Measurements from ENCODE around the gene SMARCD3.

The SMARCD3 gene

DNA sequence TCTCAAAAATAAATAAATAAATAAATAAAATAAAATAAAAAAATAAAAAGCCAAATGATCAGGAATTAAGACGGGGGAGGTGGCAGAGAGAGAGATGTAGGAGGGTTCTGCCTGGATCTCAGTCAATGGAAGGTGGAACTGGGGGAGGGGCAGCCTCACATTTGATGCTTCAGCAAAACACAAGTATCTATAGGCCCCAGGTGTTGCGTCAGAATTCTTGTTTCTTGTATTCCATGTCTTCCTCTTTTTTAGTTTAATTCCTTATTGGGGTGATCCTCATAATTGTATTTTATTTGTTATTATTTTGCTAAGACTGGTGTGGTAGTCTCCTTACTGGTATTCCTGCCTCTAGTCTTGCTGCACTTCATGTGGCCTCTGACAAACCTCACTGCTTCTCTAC lies 41.4 kb upstream of the SMARCD3 start:
- TF ChIP-seq, protein P1, sequence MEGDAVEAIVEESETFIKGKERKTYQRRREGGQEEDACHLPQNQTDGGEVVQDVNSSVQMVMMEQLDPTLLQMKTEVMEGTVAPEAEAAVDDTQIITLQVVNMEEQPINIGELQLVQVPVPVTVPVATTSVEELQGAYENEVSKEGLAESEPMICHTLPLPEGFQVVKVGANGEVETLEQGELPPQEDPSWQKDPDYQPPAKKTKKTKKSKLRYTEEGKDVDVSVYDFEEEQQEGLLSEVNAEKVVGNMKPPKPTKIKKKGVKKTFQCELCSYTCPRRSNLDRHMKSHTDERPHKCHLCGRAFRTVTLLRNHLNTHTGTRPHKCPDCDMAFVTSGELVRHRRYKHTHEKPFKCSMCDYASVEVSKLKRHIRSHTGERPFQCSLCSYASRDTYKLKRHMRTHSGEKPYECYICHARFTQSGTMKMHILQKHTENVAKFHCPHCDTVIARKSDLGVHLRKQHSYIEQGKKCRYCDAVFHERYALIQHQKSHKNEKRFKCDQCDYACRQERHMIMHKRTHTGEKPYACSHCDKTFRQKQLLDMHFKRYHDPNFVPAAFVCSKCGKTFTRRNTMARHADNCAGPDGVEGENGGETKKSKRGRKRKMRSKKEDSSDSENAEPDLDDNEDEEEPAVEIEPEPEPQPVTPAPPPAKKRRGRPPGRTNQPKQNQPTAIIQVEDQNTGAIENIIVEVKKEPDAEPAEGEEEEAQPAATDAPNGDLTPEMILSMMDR (IDR thresholded peaks at IDR 0.05; ENCODE audit: unreplicated experiment in 3 of 3): no peak
- Mint-ChIP-seq H3K4me1 (no peaks in the 10 kb centered on the region), H3K27me3 (ENCODE audit: low read depth) (peaks cover 35% of the 10 kb centered on the region), H3K27ac (no peak overlapping the region), H3K36me3 (ENCODE audit: low read depth) (no peaks in the 10 kb centered on the region), H3K4me3 (no peak overlapping the region), H3K9me3 (no peaks in the 10 kb centered on the region)

DNA sequence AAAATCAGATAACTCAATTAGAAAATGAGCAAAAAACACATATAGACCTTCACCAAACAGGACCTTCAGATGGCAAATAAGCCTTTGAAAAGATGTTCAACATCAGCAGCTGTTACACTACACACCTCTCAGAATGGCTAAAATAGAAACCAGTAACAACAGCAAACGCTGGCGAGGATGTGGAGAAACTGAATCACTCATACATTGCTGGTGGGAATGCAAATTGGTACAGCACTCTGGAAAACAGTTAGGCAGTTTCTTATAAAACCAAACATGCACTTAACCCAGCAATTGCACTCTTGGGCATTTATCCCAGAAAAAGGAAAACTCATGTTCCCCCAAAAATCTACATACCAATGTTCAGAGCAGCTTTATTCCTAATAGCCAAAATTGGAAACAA lies 37.7 kb upstream of the SMARCD3 start:
- H3K36me3 Mint-ChIP-seq (ENCODE audit: low read depth): no peaks in the 10 kb centered on the region
- H3K4me1 Mint-ChIP-seq: peaks cover 9% of the 10 kb centered on the region
- TF ChIP-seq, protein P1 (IDR thresholded peaks at IDR 0.05; ENCODE audit: unreplicated experiment in 3 of 3): no peak
- peaks cover 5% of the 10 kb centered on the region for H3K9me3 Mint-ChIP-seq
- H3K27me3 Mint-ChIP-seq (ENCODE audit: low read depth): peaks cover 32% of the 10 kb centered on the region
- H3K4me3 Mint-ChIP-seq: no peak overlapping the region
- no peak overlapping the region for H3K27ac Mint-ChIP-seq

DNA sequence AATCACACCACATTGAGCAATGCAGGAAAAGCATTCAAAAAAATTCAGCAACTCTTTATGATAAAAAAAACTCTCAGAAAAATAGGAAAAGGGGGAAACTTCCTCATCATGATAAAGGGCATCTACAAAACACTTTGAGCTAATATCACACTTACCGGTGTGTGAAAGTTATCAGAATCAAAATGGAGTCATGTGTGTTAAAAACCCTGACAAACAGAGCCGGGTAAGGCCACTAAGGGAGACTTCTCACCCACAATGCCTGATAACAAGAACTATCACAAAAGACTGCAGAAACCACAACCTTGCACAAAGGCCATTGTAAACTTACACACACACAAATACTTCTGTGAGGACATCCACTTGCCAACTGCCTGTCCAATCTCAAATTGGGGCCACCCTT lies 34.8 kb upstream of the SMARCD3 start:
- Mint-ChIP-seq H3K9me3 (peaks cover 5% of the 10 kb centered on the region), H3K27me3 (ENCODE audit: low read depth) (peaks cover 48% of the 10 kb centered on the region), H3K36me3 (ENCODE audit: low read depth) (no peaks in the 10 kb centered on the region), H3K4me1 (peaks cover 29% of the 10 kb centered on the region), H3K27ac (no peak overlapping the region), H3K4me3 (no peak overlapping the region)
- TF ChIP-seq, protein P1 (IDR thresholded peaks at IDR 0.05; ENCODE audit: unreplicated experiment in 3 of 3): no peak

DNA sequence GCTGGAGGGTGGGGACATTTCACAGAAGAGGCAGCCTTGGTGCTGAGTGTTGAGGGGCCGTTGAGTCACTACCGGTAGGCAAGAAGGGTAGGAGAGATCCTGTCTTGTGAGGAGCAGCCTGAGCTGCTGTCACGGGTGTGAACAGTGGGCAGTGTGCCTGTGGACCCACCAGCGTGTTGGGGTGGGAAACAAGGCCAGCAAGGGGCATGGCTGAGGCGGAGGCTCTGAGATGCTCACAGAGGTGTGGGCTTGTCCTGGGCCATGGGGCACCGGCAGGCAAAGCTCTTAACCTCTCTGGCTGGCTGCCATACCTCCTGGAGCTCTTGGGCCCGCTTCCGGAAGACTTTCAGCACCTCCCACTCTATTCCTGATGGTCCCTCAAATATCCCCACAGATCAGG lies 33.6 kb upstream of the SMARCD3 start:
- Mint-ChIP-seq H3K4me3 (no peak overlapping the region), H3K27me3 (ENCODE audit: low read depth) (peaks cover 41% of the 10 kb centered on the region), H3K36me3 (ENCODE audit: low read depth) (no peaks in the 10 kb centered on the region), H3K9me3 (peaks cover 5% of the 10 kb centered on the region), H3K27ac (no peak overlapping the region), H3K4me1 (peaks cover 34% of the 10 kb centered on the region)
- TF ChIP-seq, protein P1 (IDR thresholded peaks at IDR 0.05; ENCODE audit: unreplicated experiment in 3 of 3): no peak

DNA sequence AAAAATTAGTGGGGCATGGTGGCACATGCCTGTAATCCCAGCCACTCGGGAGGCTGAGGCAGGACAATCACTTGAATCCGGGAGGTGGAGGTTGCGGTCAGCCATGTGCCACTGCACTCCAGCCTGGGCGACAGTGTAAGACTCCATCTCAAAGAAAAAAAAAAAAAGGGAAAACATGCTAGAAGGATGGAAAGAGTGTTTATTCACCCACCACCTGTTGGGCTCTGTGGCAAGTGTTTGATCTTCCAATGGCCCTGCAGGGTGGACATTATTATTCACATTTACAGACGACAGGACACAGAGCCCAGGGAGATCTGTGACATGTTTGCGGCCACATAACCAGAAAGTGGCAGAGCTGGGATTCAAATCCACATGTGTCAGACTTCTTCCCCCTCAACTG lies 33.2 kb upstream of the SMARCD3 start:
- Mint-ChIP-seq H3K36me3 (ENCODE audit: low read depth) (no peaks in the 10 kb centered on the region), H3K27me3 (ENCODE audit: low read depth) (peaks cover 41% of the 10 kb centered on the region), H3K27ac (no peak overlapping the region), H3K4me3 (no peak overlapping the region), H3K4me1 (peaks cover 35% of the 10 kb centered on the region), H3K9me3 (peaks cover 5% of the 10 kb centered on the region)
- TF ChIP-seq, protein P1 (IDR thresholded peaks at IDR 0.05; ENCODE audit: unreplicated experiment in 3 of 3): no peak

DNA sequence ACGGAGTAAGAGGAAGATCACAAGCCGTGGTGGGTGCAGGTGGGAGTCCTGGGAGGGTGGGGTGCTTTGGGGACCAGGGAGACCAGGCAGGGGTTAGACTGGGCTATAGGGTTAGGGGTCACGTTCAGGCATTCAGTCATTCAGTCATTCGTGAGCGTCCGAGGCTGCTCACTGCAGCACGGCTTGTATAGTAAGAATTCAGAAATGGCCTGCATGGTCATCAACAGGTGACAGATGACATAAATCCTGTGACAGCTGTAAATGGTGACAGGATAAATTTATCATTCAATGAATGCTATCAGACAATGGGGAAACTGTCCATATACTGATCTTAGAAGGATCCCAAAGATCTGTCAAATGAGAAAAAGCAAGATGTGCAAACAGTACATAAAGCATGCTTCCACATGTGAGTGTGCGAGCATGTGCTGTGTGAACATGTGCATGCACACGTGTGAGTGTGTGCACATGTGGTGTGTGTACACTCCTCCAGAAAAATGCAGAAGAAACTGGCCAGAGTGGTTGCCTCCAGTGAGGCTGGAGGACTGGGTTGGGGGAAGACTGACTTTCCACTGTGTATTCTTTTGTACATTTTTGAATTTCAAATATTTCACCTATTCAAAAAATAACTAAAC lies 32.0 kb upstream of the SMARCD3 start:
- no peaks in the 10 kb centered on the region for H3K36me3 Mint-ChIP-seq (ENCODE audit: low read depth)
- H3K27me3 Mint-ChIP-seq (ENCODE audit: low read depth): peaks cover 46% of the 10 kb centered on the region
- H3K9me3 Mint-ChIP-seq: peaks cover 5% of the 10 kb centered on the region
- peak overlapping the region in 1 of 3 experiments; percentile 34 for H3K4me3 Mint-ChIP-seq
- peak overlapping the region in 1 of 3 experiments; percentile 53 for H3K27ac Mint-ChIP-seq
- TF ChIP-seq, protein P1 (IDR thresholded peaks at IDR 0.05; ENCODE audit: unreplicated experiment in 3 of 3): no peak
- peaks cover 35% of the 10 kb centered on the region for H3K4me1 Mint-ChIP-seq

All from nephron (organoid).